NCI-H146 treated with DMSO at 0.1 percent for 48 hours (cell line): ENCODE data around the gene UBR3.
A peak's percentile ranks its signal among the peaks of the same experiment; 100 is the strongest.

Source experiments
- DNase-seq: peaks from one replicate; lab custom pipeline; 2025; ENCODE audit not compliant: unreplicated experiment; lab: John Stamatoyannopoulos, UW

Gene UBR3

GRCh38 chr2:170039401-170040172 is 212.3 kb downstream of the UBR3 start:
- DNase-seq, result no peak

- no peak for DNase-seq
Measured at GRCh38 chr2:170044751-170045478, 217.7 kb downstream of the UBR3 start.

- no peak for DNase-seq
Measured at GRCh38 chr2:170047331-170048065, 220.2 kb downstream of the UBR3 start.

GRCh38 chr2:170052151-170052550 is 224.9 kb downstream of the UBR3 start:
- no peak for DNase-seq

GRCh38 chr2:170054997-170055396 is 227.7 kb downstream of the UBR3 start:
- no peak for DNase-seq

GRCh38 chr2:170056900-170057299 is 229.6 kb downstream of the UBR3 start:
- no peak for DNase-seq

GRCh38 chr2:170063456-170064235 is 236.4 kb downstream of the UBR3 start:
- DNase-seq, result no peak

GRCh38 chr2:170070778-170071177 is 243.5 kb downstream of the UBR3 start:
- DNase-seq, result no peak

- DNase-seq, result no peak
Measured at GRCh38 chr2:170073288-170073687, 246.0 kb downstream of the UBR3 start.

- no peak for DNase-seq
Measured at GRCh38 chr2:170076189-170076588, 248.9 kb downstream of the UBR3 start.

- DNase-seq, result peak; percentile 36
Measured at GRCh38 chr2:170077830-170078569, 250.7 kb downstream of the UBR3 start.

- DNase-seq, result no peak
Measured at GRCh38 chr2:170084820-170085491, 257.7 kb downstream of the UBR3 start.

- DNase-seq, result no peak
Measured at GRCh38 chr2:170086117-170086688, 258.9 kb downstream of the UBR3 start.

GRCh38 chr2:170086751-170087412 is 259.6 kb downstream of the UBR3 start:
- DNase-seq, result no peak

GRCh38 chr2:170087413-170087793 is 260.1 kb downstream of the UBR3 start:
- no peak for DNase-seq

- no peak for DNase-seq
Measured at GRCh38 chr2:170088776-170089175, 261.5 kb downstream of the UBR3 start.

- DNase-seq, result no peak
Measured at GRCh38 chr2:170090229-170090628, 263.0 kb downstream of the UBR3 start.

- no peak for DNase-seq
Measured at GRCh38 chr2:170091436-170091835, 264.2 kb downstream of the UBR3 start.
